T1000 (cell line): ENCODE data around the gene NUDT3.

ENCODE experiments used
- DNase-seq: peaks from one replicate; lab custom pipeline; 2025; ENCODE audit warnings: mixed read lengths; lab: John Stamatoyannopoulos, UW

NUDT3 gene

DNA sequence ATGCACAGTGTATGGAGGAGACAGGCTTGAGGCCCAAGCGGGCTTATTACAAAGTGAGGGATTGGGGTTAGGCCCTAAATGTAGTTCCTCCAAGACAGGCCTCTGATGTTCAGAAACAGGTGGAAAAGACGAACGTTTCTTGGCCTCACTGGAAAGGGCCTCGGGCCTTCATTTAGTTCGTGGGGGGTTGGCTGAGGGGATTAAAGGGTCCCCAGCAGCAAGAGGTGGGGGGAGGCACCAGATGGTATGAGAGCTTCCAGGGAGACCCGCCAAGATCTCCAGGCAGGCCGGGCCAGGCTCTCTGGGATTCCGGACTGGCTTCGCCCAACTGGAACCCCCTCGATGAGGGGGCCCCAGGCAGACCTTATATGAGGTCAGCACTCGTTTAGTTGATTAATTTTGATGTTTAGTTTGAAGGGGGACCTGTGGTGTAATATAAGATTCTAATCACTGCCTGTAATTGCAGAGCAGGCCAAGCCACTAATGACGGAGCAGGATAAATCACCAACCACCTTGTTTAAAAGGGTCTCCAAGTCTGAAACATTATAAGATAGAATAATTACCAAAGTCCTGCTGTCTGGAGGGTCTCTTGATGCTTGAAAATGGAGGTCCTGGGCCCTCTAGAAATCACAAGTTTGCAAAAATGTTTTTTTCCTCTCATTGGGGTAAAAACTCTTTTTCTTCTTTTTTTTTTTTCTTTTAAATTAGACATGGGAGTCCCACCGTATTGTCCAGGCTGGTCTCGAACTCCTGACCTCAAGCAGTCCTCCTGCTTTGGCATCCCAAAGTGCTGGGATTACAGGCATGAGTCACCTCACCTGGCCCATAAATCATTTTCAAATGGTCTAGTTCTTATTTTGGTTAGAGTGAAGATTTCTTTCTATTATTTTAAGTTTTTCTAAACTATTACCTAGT lies 153.6 kb downstream of the NUDT3 start:
- DNase-seq = no peak

DNA sequence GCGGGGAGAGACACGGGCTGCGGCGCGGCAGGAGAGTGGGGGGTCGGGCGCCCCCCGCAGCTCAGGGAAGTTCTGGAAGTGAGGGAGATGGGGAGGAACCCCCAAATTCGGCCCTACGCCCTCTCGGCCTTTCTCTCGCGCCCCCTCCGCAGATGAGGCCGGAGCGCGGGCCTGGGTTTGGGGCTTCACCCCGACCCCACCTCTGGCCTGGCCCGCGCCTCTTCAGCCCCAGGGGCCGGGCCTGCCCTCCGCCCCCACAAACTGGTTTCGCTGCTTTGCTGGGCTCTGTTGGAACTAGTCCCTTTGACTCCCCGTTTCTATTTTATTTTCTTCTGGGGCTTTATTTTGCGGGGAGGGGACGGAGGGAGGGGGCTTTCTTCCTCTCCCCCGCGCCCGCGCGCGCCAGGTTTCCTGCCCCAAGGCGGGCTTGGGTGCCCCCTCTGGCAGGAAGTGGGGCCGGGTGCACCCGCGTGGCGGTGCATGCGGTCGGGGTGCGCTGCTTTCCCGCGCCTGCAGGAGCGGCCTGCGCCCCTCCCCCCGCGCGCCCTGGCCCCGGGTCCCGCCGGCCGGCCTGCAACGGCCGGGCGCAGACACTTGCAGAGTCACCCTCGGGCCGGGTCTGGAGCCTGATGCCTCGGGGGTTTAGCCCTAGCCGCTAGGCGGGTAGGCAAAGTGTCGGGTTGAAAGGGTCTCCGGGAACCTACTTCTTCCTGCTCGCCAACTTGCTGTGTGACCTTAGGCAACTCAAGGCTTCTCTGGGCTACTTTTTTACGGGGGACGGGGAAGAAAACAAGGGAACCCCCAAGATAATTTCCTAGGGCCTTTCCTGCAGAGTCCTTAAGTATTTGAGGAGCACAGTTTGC lies 154.5 kb downstream of the NUDT3 start:
- DNase-seq = peak; percentile 23

DNA sequence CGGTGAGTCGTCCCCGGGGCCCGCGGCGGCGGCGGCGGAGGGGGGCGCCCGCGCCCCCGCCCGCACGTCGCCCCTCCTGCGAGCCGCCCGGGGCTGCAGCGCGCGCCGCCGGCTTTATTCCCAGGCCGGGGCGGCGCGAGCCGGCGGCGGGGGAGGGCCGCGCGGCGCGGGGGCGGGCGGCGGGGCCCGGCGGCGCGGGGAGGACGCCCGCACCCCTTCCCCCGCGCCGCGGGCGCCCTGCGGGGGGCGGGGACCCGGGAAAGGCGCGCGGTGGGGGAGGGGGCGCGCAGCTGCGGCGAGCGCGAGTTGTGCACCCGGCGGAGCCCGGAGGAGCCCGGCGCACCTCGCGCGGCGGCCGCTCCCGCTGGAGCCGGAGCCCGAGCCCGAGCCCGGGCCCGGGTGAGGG lies 155.2 kb downstream of the NUDT3 start:
- DNase-seq = no peak

DNA sequence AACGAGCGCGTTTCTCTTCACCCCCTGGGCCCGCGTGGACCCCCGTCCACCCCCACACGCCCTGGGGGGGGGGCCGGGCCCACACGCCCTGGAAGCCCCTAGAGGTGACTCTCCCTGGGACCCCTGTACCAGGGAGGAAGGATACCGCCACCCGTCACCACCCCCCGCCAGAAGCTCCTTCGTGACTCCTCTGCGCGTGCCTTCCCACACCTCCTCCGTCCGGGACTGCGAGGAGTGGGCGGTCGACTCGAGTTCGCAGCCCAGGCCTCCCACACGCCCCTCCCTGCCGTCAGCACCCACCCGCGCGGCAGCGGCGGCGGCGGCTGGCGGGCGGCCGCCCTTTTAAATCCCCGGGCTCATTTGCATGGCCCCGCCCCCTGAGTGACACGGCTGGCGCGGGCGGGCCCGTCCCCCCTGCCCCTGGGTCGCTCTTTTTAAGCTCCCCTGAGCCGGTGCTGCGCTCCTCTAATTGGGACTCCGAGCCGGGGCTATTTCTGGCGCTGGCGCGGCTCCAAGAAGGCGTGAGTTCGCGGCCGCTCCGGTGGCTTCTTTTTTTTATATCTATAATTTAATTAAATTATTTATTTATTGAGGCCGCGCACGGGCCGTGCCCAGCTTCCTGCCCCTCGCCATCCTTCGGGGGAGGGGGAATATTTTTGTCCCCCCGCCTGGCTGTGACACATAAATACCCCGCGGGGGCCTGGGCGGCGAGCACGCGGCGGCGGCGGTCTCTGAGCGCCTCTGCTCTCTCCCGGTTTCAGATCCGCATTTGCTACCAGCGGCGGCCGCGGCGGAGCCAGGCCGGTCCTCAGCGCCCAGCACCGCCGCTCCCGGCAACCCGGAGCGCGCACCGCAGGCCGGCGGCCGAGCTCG lies 155.8 kb downstream of the NUDT3 start, which contains the start of gene HMGA1:
TSS of gene HMGA1 (plus strand) at position 431 of the 873 bp plus-strand sequence. CDS start 3,908 bp downstream, outside the sequence.
- DNase-seq = peak; percentile 73

DNA sequence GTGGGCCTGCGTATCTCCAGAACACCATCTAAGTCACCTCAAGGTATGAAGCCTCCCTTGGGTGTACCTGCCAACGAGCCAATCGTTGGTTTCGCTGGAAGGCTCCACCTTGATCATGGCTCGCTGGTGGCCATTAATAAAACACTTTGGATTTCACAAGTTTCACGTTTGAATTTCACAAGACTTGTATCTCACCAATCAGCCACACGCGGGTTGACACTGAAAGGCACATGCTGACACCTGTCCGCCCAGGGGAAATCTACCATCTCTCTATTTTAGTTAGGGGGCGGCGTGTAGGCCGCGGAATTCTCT lies 156.4 kb downstream of the NUDT3 start:
- no peak for DNase-seq

DNA sequence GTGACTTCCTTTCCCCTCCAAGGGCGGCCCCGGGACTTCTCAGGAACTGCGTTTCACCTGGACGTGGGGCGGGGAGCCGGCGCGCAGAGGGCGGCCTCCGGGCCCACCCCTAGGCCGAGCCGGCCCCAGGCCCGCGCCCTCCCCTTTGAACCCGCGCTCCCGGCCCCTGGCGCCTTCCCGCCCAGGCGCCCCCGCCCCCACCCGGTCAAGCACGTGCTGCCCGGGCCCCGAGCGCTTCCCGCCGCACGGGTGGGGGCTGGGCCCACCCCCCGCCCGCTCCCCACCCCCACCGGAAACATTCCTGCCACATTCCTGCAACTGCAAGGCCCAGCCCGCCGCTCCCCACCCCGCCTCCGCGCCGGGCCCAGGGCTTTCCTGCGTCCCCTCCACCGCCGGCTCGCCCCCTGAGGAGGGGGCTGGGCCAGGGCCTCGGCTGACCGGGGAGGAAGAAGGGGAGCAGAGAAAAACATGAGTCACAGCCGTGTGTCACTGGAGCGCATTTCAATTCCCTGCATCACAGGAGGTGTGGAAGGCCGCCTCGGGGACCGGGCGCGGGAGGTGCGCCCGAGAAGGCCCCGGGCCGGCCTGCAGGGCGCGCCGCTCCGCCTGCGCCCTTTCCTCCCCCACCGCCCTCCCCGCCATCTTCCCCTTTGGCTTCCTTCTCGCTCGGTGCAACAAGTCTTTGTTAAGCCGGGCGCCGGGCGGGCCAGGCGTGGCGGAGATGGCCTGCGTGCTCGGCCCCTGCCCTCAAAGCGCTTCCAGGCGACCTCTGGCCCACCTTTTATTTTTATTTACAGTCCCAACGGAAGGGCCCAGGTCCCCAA lies 156.9 kb downstream of the NUDT3 start:
- DNase-seq = peak; percentile 77

DNA sequence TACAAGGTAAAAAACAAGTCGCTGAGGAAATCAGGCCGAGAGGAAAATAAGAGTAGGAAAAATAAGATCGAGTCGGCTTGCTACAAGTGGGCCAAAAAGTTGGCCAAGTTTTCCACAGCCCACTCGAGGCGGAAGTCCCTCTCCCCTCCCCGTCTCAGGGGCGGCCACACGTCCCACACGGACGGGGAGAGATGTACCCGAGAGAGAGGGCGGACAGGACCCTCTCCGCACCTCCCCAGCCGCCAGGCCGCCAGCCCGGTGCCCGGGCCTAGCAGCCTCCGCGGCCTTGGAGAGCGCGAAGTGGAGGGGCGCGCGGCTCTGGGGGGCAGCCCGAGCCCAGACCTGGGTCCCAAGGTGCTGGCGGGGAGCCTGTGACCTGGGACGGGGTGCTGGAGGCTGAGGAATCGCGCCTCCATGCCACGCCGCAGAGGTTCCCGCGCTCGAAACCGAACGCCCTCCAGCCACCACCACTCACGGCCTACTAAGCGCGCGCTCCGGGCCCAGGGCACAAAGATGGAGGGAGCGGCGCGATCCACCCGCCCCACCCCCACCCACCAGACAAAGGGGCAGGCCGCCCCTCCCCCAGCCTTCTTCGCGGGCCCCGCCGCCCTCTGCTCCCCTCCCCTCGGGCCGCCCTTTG lies 157.7 kb downstream of the NUDT3 start:
- DNase-seq = no peak

DNA sequence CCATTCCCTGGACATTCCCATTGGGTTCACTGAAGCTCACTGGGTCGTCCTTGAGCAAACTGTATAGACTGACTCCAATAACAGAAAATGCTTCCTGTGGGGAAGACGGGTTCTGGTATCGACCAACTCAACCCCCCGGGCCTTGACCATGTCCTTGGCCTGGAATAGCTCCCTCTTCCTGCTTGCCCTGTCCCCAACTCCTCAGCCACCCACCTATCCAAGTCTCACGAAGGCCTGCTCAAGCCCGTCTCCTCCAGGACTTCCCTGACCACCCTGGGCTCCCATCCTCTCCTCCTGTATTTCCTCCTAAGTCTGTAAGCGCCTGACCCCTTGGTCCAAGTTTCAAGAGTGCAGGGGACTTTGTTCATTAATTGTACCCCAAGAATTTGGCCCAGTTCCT lies 158.6 kb downstream of the NUDT3 start:
- DNase-seq = no peak

DNA sequence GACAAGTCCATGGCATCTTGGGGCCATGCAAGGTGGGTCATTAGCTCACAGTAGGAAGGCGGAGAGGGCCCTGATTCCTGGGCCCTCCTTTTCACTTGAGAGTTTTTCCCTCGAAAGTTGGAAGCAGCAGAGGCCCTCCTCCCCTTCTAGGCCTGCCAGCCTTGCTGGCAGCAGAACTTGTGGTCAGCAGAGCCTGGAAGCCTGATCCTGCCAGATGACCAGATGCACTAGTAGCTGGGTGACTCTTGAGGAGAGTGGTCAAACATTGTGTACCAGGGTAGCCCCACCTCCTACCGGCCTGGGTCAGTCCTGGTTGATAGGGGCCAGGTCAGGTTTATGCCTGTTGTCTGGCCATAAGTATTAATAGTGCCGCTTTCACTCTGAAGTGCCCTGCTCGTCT lies 159.6 kb downstream of the NUDT3 start:
- DNase-seq = no peak

DNA sequence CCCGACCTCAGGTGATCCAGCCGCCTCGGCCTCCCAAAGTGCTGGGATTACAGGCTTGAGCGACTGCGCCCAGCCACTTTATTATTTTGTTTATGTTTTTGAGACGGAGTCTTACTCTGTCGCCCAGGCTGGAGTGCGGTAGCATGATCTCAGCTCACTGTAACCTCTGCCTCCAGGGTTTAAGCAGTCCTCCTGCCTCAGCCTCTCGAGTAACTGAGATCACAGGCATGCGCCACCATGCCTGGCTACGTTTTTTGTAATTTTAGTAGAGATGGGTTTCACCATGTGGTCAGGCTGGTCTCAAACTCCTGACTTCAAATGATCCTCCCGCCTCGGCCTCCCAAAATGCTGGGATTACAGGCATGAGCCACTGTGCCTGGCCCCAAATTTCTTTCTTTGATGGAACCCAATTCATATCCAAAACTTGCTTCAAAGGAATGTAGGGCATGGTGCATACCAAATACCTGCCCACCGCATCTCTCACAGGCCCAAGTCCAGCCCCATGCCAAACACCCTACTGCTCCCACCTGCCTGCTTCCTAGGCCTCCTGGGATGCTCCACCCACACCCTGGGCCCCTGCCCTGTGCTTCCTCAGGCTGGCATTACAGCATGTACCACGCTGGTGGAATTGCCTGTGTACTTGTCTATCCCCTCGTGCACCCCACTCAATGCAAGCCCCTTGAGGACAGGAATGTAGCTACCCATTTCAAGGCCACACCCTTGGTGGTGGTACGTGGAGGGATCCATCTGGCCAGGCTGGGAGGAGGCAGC lies 160.7 kb downstream of the NUDT3 start:
- no peak for DNase-seq

DNA sequence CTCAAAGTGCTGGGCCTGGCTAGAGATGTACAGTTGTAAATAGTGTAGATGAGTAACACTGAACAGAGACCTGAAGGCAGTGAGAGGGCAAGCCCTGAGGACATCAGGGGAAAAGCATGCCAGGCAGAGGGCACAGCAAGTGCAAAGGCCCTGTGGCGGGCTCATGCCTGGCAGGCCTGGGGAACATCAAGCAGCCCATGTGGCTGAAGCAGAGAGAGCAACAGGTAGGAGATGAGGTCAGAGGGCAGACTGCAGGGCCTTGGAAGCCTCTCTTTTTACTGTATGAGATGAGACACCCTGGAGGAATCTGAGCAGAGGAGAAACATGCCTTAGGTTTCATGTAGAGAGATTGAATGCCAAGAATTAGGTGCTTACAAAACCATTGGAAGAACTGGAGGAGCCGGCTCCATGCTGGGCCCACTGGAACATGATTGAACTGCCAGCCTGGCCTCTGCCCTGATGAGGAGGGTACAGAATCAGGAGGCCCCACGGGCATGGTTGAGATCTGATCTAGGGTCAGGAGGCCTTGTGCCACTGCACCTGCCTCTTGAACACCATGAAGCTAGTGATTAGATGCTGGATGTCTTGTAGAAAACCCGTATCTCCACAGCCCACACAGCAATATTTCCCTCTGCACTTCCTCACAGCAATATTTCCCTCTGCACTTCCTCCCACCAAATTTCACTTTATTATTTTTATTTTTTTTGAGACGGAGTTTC lies 161.7 kb downstream of the NUDT3 start:
- no peak for DNase-seq

DNA sequence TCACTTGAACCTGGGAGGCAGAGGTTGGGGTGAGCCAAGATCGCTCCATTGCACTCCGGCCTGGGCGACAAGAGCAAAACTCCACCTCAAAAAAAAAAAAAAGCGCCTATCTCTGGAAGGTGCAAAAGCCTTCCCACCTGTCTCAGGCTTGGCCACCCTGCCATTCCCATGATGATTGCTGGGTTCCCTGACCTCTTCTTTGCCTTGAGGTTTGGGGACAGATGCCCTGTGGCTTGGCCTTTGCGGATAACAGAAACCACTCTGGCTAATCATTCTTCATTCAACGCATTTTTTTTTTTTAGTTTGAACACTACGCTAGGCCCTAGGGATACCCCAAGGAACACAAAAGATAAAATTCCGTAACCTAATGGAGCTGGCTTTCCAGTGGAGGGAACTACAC lies 162.6 kb downstream of the NUDT3 start:
- DNase-seq = no peak
